ENCODE data around the gene LAMB4.

Gene LAMB4

GRCh38 chr7:108012499-108013430 is 117.4 kb downstream of the LAMB4 start:
- no peaks in the 10 kb centered on the region for H3K27me3 ChIP-seq (ENCODE audit: control insufficient read depth, insufficient read depth, low read length)
- no peak overlapping the region for H3K9ac ChIP-seq (ENCODE audit: low read length)
- peaks cover 37% of the 10 kb centered on the region for H3K4me1 ChIP-seq (ENCODE audit: control insufficient read depth, insufficient read depth, low read length)
- no peaks in the 10 kb centered on the region for H3K9me3 ChIP-seq (ENCODE audit: control insufficient read depth, low read length)
- H3K4me3 ChIP-seq (ENCODE audit: low read length): no peak overlapping the region
- no peaks in the 10 kb centered on the region for H3K36me3 ChIP-seq (ENCODE audit: control insufficient read depth, insufficient read depth, low read length)

GRCh38 chr7:108010377-108010776 is 119.8 kb downstream of the LAMB4 start:
- H3K9me3 ChIP-seq (ENCODE audit: control insufficient read depth, low read length): no peaks in the 10 kb centered on the region
- H3K27me3 ChIP-seq (ENCODE audit: control insufficient read depth, insufficient read depth, low read length): no peaks in the 10 kb centered on the region
- no peak overlapping the region for H3K4me3 ChIP-seq (ENCODE audit: low read length)
- no peaks in the 10 kb centered on the region for H3K36me3 ChIP-seq (ENCODE audit: control insufficient read depth, insufficient read depth, low read length)
- H3K4me1 ChIP-seq (ENCODE audit: control insufficient read depth, insufficient read depth, low read length): peaks cover 31% of the 10 kb centered on the region
- no peak overlapping the region for H3K9ac ChIP-seq (ENCODE audit: low read length)

GRCh38 chr7:108009873-108010272 is 120.3 kb downstream of the LAMB4 start:
- Histone ChIP-seq H3K9me3 (ENCODE audit: control insufficient read depth, low read length) (no peaks in the 10 kb centered on the region), H3K27me3 (ENCODE audit: control insufficient read depth, insufficient read depth, low read length) (no peaks in the 10 kb centered on the region), H3K4me1 (ENCODE audit: control insufficient read depth, insufficient read depth, low read length) (peaks cover 31% of the 10 kb centered on the region), H3K36me3 (ENCODE audit: control insufficient read depth, insufficient read depth, low read length) (no peaks in the 10 kb centered on the region), H3K9ac (ENCODE audit: low read length) (no peak overlapping the region), H3K4me3 (ENCODE audit: low read length) (no peak overlapping the region)

- Histone ChIP-seq H3K4me3 (ENCODE audit: low read length) (no peak overlapping the region), H3K9ac (ENCODE audit: low read length) (no peak overlapping the region), H3K9me3 (ENCODE audit: control insufficient read depth, low read length) (no peaks in the 10 kb centered on the region), H3K4me1 (ENCODE audit: control insufficient read depth, insufficient read depth, low read length) (peaks cover 35% of the 10 kb centered on the region), H3K27me3 (ENCODE audit: control insufficient read depth, insufficient read depth, low read length) (no peaks in the 10 kb centered on the region), H3K36me3 (ENCODE audit: control insufficient read depth, insufficient read depth, low read length) (no peaks in the 10 kb centered on the region)
These were observed 121.3 kb downstream of the LAMB4 start for GRCh38 chr7:108008827-108009226.

- Histone ChIP-seq H3K9me3 (ENCODE audit: control insufficient read depth, low read length) (no peaks in the 10 kb centered on the region), H3K36me3 (ENCODE audit: control insufficient read depth, insufficient read depth, low read length) (no peaks in the 10 kb centered on the region), H3K9ac (ENCODE audit: low read length) (no peak overlapping the region), H3K27me3 (ENCODE audit: control insufficient read depth, insufficient read depth, low read length) (no peaks in the 10 kb centered on the region), H3K4me3 (ENCODE audit: low read length) (no peak overlapping the region), H3K4me1 (ENCODE audit: control insufficient read depth, insufficient read depth, low read length) (peaks cover 36% of the 10 kb centered on the region)
These were observed 121.9 kb downstream of the LAMB4 start for GRCh38 chr7:108008240-108008639.

- H3K4me1 ChIP-seq (ENCODE audit: control insufficient read depth, insufficient read depth, low read length): peaks cover 33% of the 10 kb centered on the region
- no peak overlapping the region for H3K9ac ChIP-seq (ENCODE audit: low read length)
- no peaks in the 10 kb centered on the region for H3K9me3 ChIP-seq (ENCODE audit: control insufficient read depth, low read length)
- no peaks in the 10 kb centered on the region for H3K27me3 ChIP-seq (ENCODE audit: control insufficient read depth, insufficient read depth, low read length)
- H3K36me3 ChIP-seq (ENCODE audit: control insufficient read depth, insufficient read depth, low read length): no peaks in the 10 kb centered on the region
- no peak overlapping the region for H3K4me3 ChIP-seq (ENCODE audit: low read length)
These were observed 122.4 kb downstream of the LAMB4 start for GRCh38 chr7:108007762-108008161.

GRCh38 chr7:108007261-108007660 is 122.9 kb downstream of the LAMB4 start:
- Histone ChIP-seq H3K36me3 (ENCODE audit: control insufficient read depth, insufficient read depth, low read length) (no peaks in the 10 kb centered on the region), H3K4me3 (ENCODE audit: low read length) (no peak overlapping the region), H3K9me3 (ENCODE audit: control insufficient read depth, low read length) (no peaks in the 10 kb centered on the region), H3K27me3 (ENCODE audit: control insufficient read depth, insufficient read depth, low read length) (no peaks in the 10 kb centered on the region), H3K4me1 (ENCODE audit: control insufficient read depth, insufficient read depth, low read length) (peaks cover 28% of the 10 kb centered on the region), H3K9ac (ENCODE audit: low read length) (no peak overlapping the region)

- Histone ChIP-seq H3K9me3 (ENCODE audit: control insufficient read depth, low read length) (no peaks in the 10 kb centered on the region), H3K36me3 (ENCODE audit: control insufficient read depth, insufficient read depth, low read length) (no peaks in the 10 kb centered on the region), H3K4me3 (ENCODE audit: low read length) (no peak overlapping the region), H3K4me1 (ENCODE audit: control insufficient read depth, insufficient read depth, low read length) (peaks cover 11% of the 10 kb centered on the region), H3K27me3 (ENCODE audit: control insufficient read depth, insufficient read depth, low read length) (no peaks in the 10 kb centered on the region), H3K9ac (ENCODE audit: low read length) (no peak overlapping the region)
These were observed 125.7 kb downstream of the LAMB4 start for GRCh38 chr7:108004220-108005142.

GRCh38 chr7:108003599-108003935 is 126.6 kb downstream of the LAMB4 start:
- peak overlapping the region; percentile 74 for H3K9ac ChIP-seq (ENCODE audit: low read length)
- H3K27me3 ChIP-seq (ENCODE audit: control insufficient read depth, insufficient read depth, low read length): no peaks in the 10 kb centered on the region
- peak overlapping the region; percentile 26 for H3K4me3 ChIP-seq (ENCODE audit: low read length)
- no peaks in the 10 kb centered on the region for H3K9me3 ChIP-seq (ENCODE audit: control insufficient read depth, low read length)
- H3K4me1 ChIP-seq (ENCODE audit: control insufficient read depth, insufficient read depth, low read length): peaks cover 11% of the 10 kb centered on the region
- H3K36me3 ChIP-seq (ENCODE audit: control insufficient read depth, insufficient read depth, low read length): no peaks in the 10 kb centered on the region

GRCh38 chr7:108002726-108003598 is 127.2 kb downstream of the LAMB4 start, which contains the start of gene LAMB1:
LAMB1 (minus strand) TSS chr7:108003161; CDS start chr7:108002885, 276 bp downstream.
- H3K27me3 ChIP-seq (ENCODE audit: control insufficient read depth, insufficient read depth, low read length): no peaks in the 10 kb centered on the region
- H3K9me3 ChIP-seq (ENCODE audit: control insufficient read depth, low read length): no peaks in the 10 kb centered on the region
- no peaks in the 10 kb centered on the region for H3K36me3 ChIP-seq (ENCODE audit: control insufficient read depth, insufficient read depth, low read length)
- H3K4me1 ChIP-seq (ENCODE audit: control insufficient read depth, insufficient read depth, low read length): peaks cover 14% of the 10 kb centered on the region
- peak within 1 kb of the TSS; percentile 26 for H3K4me3 ChIP-seq (ENCODE audit: low read length)
- H3K9ac ChIP-seq (ENCODE audit: low read length): peak within 1 kb of the TSS; percentile 74

Data from mucosa of stomach (tissue), 1 donor.